GM19395 (cell line): ENCODE data around the gene S100A8.

ENCODE experiments used
- ATAC-seq: cut with Tn5 transposase; IDR thresholded peaks from one replicate; pipeline ENCODE4 v1.9.1; 2021; ENCODE audit warnings: mild to moderate bottlenecking, moderate library complexity; ENCODE audit not compliant: unreplicated experiment

S100A8 gene

GRCh38 chr1:153364156-153364555 is 26.7 kb downstream of the S100A8 start:
- no peak for ATAC-seq

- ATAC-seq, result no peak
Observed at GRCh38 chr1:153363641-153364040, 27.2 kb downstream of the S100A8 start.

- no peak for ATAC-seq
Observed at GRCh38 chr1:153362187-153362775, 28.6 kb downstream of the S100A8 start.

GRCh38 chr1:153361480-153362109 is 29.3 kb downstream of the S100A8 start:
- ATAC-seq, result no peak

- no peak for ATAC-seq
Observed at GRCh38 chr1:153360592-153361479, 30.0 kb downstream of the S100A8 start.

GRCh38 chr1:153360190-153360589 is 30.7 kb downstream of the S100A8 start:
- ATAC-seq, result no peak

- no peak for ATAC-seq
Observed at GRCh38 chr1:153359241-153359640, 31.6 kb downstream of the S100A8 start.

- ATAC-seq, result no peak
Observed at GRCh38 chr1:153358691-153358975, 32.2 kb downstream of the S100A8 start.

- ATAC-seq, result no peak
Observed at GRCh38 chr1:153357853-153358690, 32.8 kb downstream of the S100A8 start, which contains the start of gene S100A9. Gene S100A9 (plus strand): TSS chr1:153357854. CDS start chr1:153358284, 430 bp downstream.

- ATAC-seq, result no peak
Observed at GRCh38 chr1:153357076-153357852, 33.6 kb downstream of the S100A8 start.

- ATAC-seq, result no peak
Observed at GRCh38 chr1:153356392-153357075, 34.3 kb downstream of the S100A8 start.

- ATAC-seq, result no peak
Observed at GRCh38 chr1:153355445-153356071, 35.3 kb downstream of the S100A8 start.

GRCh38 chr1:153354515-153355193 is 36.2 kb downstream of the S100A8 start:
- no peak for ATAC-seq

GRCh38 chr1:153353226-153353947 is 37.5 kb downstream of the S100A8 start:
- no peak for ATAC-seq

- no peak for ATAC-seq
Observed at GRCh38 chr1:153352523-153352922, 38.4 kb downstream of the S100A8 start.

- ATAC-seq, result no peak
Observed at GRCh38 chr1:153350321-153350957, 40.4 kb downstream of the S100A8 start.
